CD4-positive, CD25-positive, alpha-beta regulatory T cell (primary cell): ENCODE measurements around the gene CDH2. TPM values are rescaled to one million over a fixed set of nuclear protein-coding genes. Genes with fewer than 3 reads are reported as not detected.
"Not testable (repeated sequence)": the region's sequence is repeated elsewhere in the genome, so short reads cannot be mapped to it uniquely, and the experiment has no call there.

ENCODE experiments used
- ATAC-seq, 2 donors: fragments of 150-1000 bp; cut with Tn5 transposase; one replicate each; pipeline ENCODE4 v1.10.0; 2021; ENCODE audit warnings: low read depth in 2 of 2, moderate number of reproducible peaks in 2 of 2, moderate library complexity in 1 of 2
- DNase-seq, 3 donors: peaks; one replicate each; pipeline versions ENCODE4 v3.0.0 to v3.0.0-alpha.2; 2012 to 2022; ENCODE audit warnings: mixed read lengths in 1 of 3
- H3K27ac ChIP-seq: one replicate; pipeline ENCODE4 v1.7.0; 2013; ENCODE audit warnings: mild to moderate bottlenecking, low read length; ENCODE audit not compliant: insufficient read depth, poor library complexity, severe bottlenecking
- H3K27me3 ChIP-seq: one replicate; pipeline ENCODE4 v1.7.0; 2013; ENCODE audit warnings: low read length; ENCODE audit not compliant: control insufficient read depth, insufficient read depth
- H3K36me3 ChIP-seq: one replicate; pipeline ENCODE4 v1.7.0; 2013; ENCODE audit warnings: mild to moderate bottlenecking, low read length, moderate library complexity; ENCODE audit not compliant: control insufficient read depth, insufficient read depth
- H3K4me1 ChIP-seq: 2 replicates; pipeline ENCODE4 v1.7.0; 2013; ENCODE audit warnings: mild to moderate bottlenecking, low read length; ENCODE audit not compliant: insufficient read depth, control insufficient read depth, poor library complexity, severe bottlenecking
- H3K4me3 ChIP-seq: one replicate; pipeline ENCODE4 v1.7.0; 2013; ENCODE audit warnings: low read depth, mild to moderate bottlenecking, low read length, moderate library complexity
- H3K9me3 ChIP-seq, 2 experiments: 1 replicate in 1 of 2; 2 replicates in 1 of 2; pipeline ENCODE4 v1.7.0; 2013; ENCODE audit warnings: low read length in 2 of 2, mild to moderate bottlenecking in 1 of 2, moderate library complexity in 1 of 2; ENCODE audit not compliant: control insufficient read depth in 2 of 2
- H3K27ac Mint-ChIP-seq, 3 donors: one replicate each; pipeline ENCODE4 v1.8.0; 2020 to 2022; ENCODE audit warnings: mild to moderate bottlenecking in 3 of 3, mixed read lengths in 3 of 3, moderate library complexity in 2 of 3
- H3K27me3 Mint-ChIP-seq: one replicate; pipeline ENCODE4 v1.8.0; 2022; ENCODE audit warnings: mild to moderate bottlenecking, mixed read lengths
- H3K36me3 Mint-ChIP-seq: one replicate; pipeline ENCODE4 v1.8.0; 2020; ENCODE audit warnings: mixed read lengths
- H3K4me1 Mint-ChIP-seq, 4 donors: one replicate each; pipeline ENCODE4 v1.8.0; 2020 to 2022; ENCODE audit warnings: mixed read lengths in 4 of 4, mild to moderate bottlenecking in 1 of 4
- H3K4me3 Mint-ChIP-seq, 4 donors: one replicate each; pipeline ENCODE4 v1.8.0; 2020 to 2022; ENCODE audit warnings: mild to moderate bottlenecking in 4 of 4, mixed read lengths in 4 of 4, moderate library complexity in 3 of 4
- H3K9me3 Mint-ChIP-seq, 7 donors: one replicate each; pipeline ENCODE4 v1.8.0; 2020 to 2022; ENCODE audit warnings: mixed read lengths in 7 of 7, mild to moderate bottlenecking in 3 of 7, moderate library complexity in 2 of 7
- polyA plus RNA-seq, 4 donors: library from polyadenylated mRNA; unstranded; fragments of 300-500 nt; fragmentation: Illumina TruSeq; gene quantifications; one replicate each; pipeline ENCODE4 v1.2.3, GENCODE V29; 2021
- total RNA-seq: library from RNA; stranded (reverse); gene quantifications from one replicate; pipeline ENCODE4 v1.2.3, GENCODE V29; 2022

The CDH2 gene
- total and polyA plus RNA-seq, 5 donors from 2014 or later, result not detected

- no peak overlapping the region for H3K27ac Mint-ChIP-seq
- ATAC-seq, result no peak
Observed at GRCh38 chr18:27920836-27921235, 256.1 kb downstream of the CDH2 start.

GRCh38 chr18:27906189-27906588, 270.7 kb downstream of the CDH2 start:
- H3K27me3 ChIP-seq, H3K4me1 Mint-ChIP-seq, DNase-seq, H3K36me3 Mint-ChIP-seq, H3K4me3 ChIP-seq, H3K27ac Mint-ChIP-seq, H3K36me3 ChIP-seq, H3K4me1 ChIP-seq, H3K27ac ChIP-seq, H3K27me3 Mint-ChIP-seq, ATAC-seq, H3K4me3 Mint-ChIP-seq: not testable (repeated sequence)
- peaks cover 5 to 13% of the 10 kb centered on the region in 2 experiments for H3K9me3 ChIP-seq
- H3K9me3 Mint-ChIP-seq, result peaks cover 0 to 37% (median 17%) of the 10 kb centered on the region in 7 donors

More at GRCh38 chr18:27920836-27921235, 256.1 kb downstream of the CDH2 start:
- H3K4me3 Mint-ChIP-seq, result no peak overlapping the region
- no peaks in the 10 kb centered on the region for H3K36me3 Mint-ChIP-seq
- H3K9me3 Mint-ChIP-seq, result peaks cover 1 to 21% (median 5%) of the 10 kb centered on the region in 7 donors
- H3K4me1 Mint-ChIP-seq, result no peaks in the 10 kb centered on the region
- Histone ChIP-seq H3K27ac (no peak overlapping the region), H3K4me1 (no peaks in the 10 kb centered on the region), H3K27me3 (no peaks in the 10 kb centered on the region), H3K9me3 (peaks cover 0 to 8% of the 10 kb centered on the region in 2 experiments), H3K36me3 (no peaks in the 10 kb centered on the region), H3K4me3 (no peak overlapping the region)
- no peaks in the 10 kb centered on the region for H3K27me3 Mint-ChIP-seq
- no peak for DNase-seq

- no peak for DNase-seq
- Histone ChIP-seq H3K27me3 (no peaks in the 10 kb centered on the region), H3K36me3 (no peaks in the 10 kb centered on the region), H3K9me3 (peaks cover 2 to 13% of the 10 kb centered on the region in 2 experiments), H3K4me1 (no peaks in the 10 kb centered on the region), H3K4me3 (no peak overlapping the region), H3K27ac (no peak overlapping the region)
- ATAC-seq, result no peak
- Mint-ChIP-seq H3K4me1 (no peaks in the 10 kb centered on the region), H3K9me3 (peaks cover 1 to 32% (median 14%) of the 10 kb centered on the region in 7 donors), H3K27ac (no peak overlapping the region), H3K4me3 (no peak overlapping the region), H3K27me3 (no peaks in the 10 kb centered on the region), H3K36me3 (no peaks in the 10 kb centered on the region)
Observed at GRCh38 chr18:27903906-27904305, 273.0 kb downstream of the CDH2 start.

DNA sequence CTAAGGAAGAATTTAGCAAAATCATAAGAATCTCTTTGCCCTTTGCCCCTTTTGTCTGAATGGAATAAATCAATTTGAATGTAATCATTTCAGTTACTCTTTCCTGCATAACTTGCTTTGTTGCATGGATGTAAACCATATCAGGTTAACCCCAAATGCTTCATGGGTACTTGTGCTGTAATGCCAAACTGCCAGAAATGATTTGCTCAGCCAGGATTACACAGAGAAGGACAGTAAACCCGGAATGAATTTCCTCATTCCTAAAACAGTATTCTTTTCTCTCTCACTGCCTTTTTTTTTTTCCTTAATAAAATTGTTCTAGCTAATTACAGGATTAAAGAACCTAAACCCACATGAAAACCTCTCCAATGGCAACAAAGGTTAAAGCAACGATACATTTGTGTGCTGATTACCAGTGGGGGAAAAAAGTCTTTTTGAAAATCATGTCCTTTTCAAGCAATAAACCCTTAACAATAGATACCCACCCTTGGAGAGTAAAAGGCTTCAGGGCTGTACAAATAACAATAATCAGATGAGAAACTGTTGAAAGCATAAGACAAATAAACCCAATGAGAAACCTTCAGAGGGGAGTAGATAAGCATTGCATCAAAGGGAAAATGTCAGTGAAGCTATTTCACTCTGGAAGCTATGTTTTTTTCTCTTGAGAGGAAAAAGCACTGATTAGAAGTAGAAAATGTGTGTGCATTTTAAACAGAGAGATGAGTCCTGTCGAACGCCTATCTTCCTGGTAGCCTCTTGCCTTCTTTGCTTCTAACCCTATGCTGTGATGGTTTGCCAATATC, 275.3 kb downstream of the CDH2 start:
- no peaks in the 10 kb centered on the region for H3K4me1 Mint-ChIP-seq
- no peaks in the 10 kb centered on the region for H3K27me3 ChIP-seq
- no peak overlapping the region for H3K4me3 ChIP-seq
- H3K9me3 ChIP-seq, result peaks cover 2 to 7% of the 10 kb centered on the region in 2 experiments
- no peaks in the 10 kb centered on the region for H3K36me3 ChIP-seq
- H3K36me3 Mint-ChIP-seq, result no peaks in the 10 kb centered on the region
- H3K9me3 Mint-ChIP-seq, result peaks cover 3 to 27% (median 15%) of the 10 kb centered on the region in 7 donors
- H3K27ac ChIP-seq, result no peak overlapping the region
- ATAC-seq (no peak), DNase-seq (no peak)
- H3K27me3 Mint-ChIP-seq, result no peaks in the 10 kb centered on the region
- no peak overlapping the region for H3K27ac Mint-ChIP-seq
- H3K4me1 ChIP-seq, result no peaks in the 10 kb centered on the region
- H3K4me3 Mint-ChIP-seq, result no peak overlapping the region
